Measurements from ENCODE around the gene SFTPD.
"Not testable (repeated sequence)": the region's sequence is repeated elsewhere in the genome, so short reads cannot be mapped to it uniquely, and the experiment has no call there.

The SFTPD gene

GRCh38 chr10:79948976-79949722, at the start of gene SFTPD:
TSS of gene SFTPD (minus strand) at chr10:79949105. CDS start at chr10:79946659, 2,446 bp downstream.
- DNase-seq, result no peak

- DNase-seq, result no peak
These were observed 47.2 kb upstream of the SFTPD start for GRCh38 chr10:79995979-79996634.

GRCh38 chr10:79994556-79994955, 45.7 kb upstream of the SFTPD start:
- no peak for DNase-seq

- DNase-seq, result not testable (repeated sequence)
These were observed 39.3 kb upstream of the SFTPD start for GRCh38 chr10:79988199-79988598.

- not testable (repeated sequence) for DNase-seq
These were observed 37.8 kb upstream of the SFTPD start for GRCh38 chr10:79986661-79987060.

- DNase-seq, result no peak
These were observed 36.7 kb upstream of the SFTPD start for GRCh38 chr10:79985481-79986072.

GRCh38 chr10:79984851-79985250, 35.9 kb upstream of the SFTPD start:
- peak; percentile 82 for DNase-seq

- DNase-seq, result no peak
These were observed 34.5 kb upstream of the SFTPD start for GRCh38 chr10:79983286-79983909.

- no peak for DNase-seq
These were observed 34.0 kb upstream of the SFTPD start for GRCh38 chr10:79982861-79983260.

GRCh38 chr10:79982362-79982800, 33.5 kb upstream of the SFTPD start:
- DNase-seq, result peak; percentile 8

- DNase-seq, result no peak
These were observed 32.8 kb upstream of the SFTPD start for GRCh38 chr10:79981450-79982361.

- DNase-seq, result no peak
These were observed 31.8 kb upstream of the SFTPD start for GRCh38 chr10:79980711-79981110.

- DNase-seq, result no peak
These were observed 31.2 kb upstream of the SFTPD start for GRCh38 chr10:79979976-79980687.

GRCh38 chr10:79979310-79979975, 30.5 kb upstream of the SFTPD start:
- DNase-seq, result no peak

GRCh38 chr10:79976999-79977398, 28.1 kb upstream of the SFTPD start:
- DNase-seq, result no peak

GRCh38 chr10:79970062-79970461, 21.2 kb upstream of the SFTPD start:
- DNase-seq, result no peak

- no peak for DNase-seq
These were observed 999 bp downstream of the SFTPD start for GRCh38 chr10:79947787-79948424.

GRCh38 chr10:79947083-79947415, 1.9 kb downstream of the SFTPD start:
- no peak for DNase-seq

GRCh38 chr10:79946271-79947082, 2.4 kb downstream of the SFTPD start:
- no peak for DNase-seq
